ENCODE data around the gene PKNOX2. TPM values are rescaled to one million over a fixed set of nuclear protein-coding genes. Genes with fewer than 3 reads are reported as not detected.

The PKNOX2 gene
- total RNA-seq, 4 donors from 2014 or later, result 1.5 to 4.6 (median 2.8) TPM

GRCh38 chr11:125429174-125429707 lies 264.7 kb downstream of the PKNOX2 start:
- no peak overlapping the region for H3K4me3 ChIP-seq (ENCODE audit: low read depth, poor library complexity, severe bottlenecking)
- TF ChIP-seq CTCF (IDR thresholded peaks at IDR 0.05) (no peak), POLR2A (IDR thresholded peaks at IDR 0.05) (no peak)
- intact Hi-C loops (cut with DNase I; ENCODE audit: low total_unique reads), result loop anchor here (10.0 kb wide), 1 partner anchor 464 kb away; no protein-coding TSS in a partner anchor
- no peak for DNase-seq (ENCODE audit: low spot score in 2 of 2)
- WGBS, 2 donors, result 42 to 56% methylated on average over 3 to 6 of the region's 6 CpGs

- intact Hi-C loops (cut with DNase I; ENCODE audit: low total_unique reads), result loop anchor here (10.0 kb wide), 1 partner anchor 465 kb away; no protein-coding TSS in a partner anchor
- TF ChIP-seq CTCF (IDR thresholded peaks at IDR 0.05) (no peak), POLR2A (IDR thresholded peaks at IDR 0.05) (no peak)
- DNase-seq (ENCODE audit: low spot score in 2 of 2), result peak in 1 of 2 donors; percentile 76
- WGBS, 2 donors, result 84 to 88% methylated on average over 12 to 18 of the region's 18 CpGs
- no peak overlapping the region for H3K4me3 ChIP-seq (ENCODE audit: low read depth, poor library complexity, severe bottlenecking)
These were observed 265.5 kb downstream of the PKNOX2 start for GRCh38 chr11:125429807-125430678.

GRCh38 chr11:125431009-125431408 lies 266.5 kb downstream of the PKNOX2 start:
- DNase-seq (ENCODE audit: low spot score in 2 of 2), result peak in 1 of 2 donors; percentile 58
- intact Hi-C loops (cut with DNase I; ENCODE audit: low total_unique reads), result no loop called here
- no peak overlapping the region for H3K4me3 ChIP-seq (ENCODE audit: low read depth, poor library complexity, severe bottlenecking)
- WGBS, 2 donors, result 86 to 92% methylated on average over 8 of the region's 8 CpGs
- TF ChIP-seq POLR2A (IDR thresholded peaks at IDR 0.05) (no peak), CTCF (IDR thresholded peaks at IDR 0.05) (no peak)

GRCh38 chr11:125431481-125431880 lies 266.9 kb downstream of the PKNOX2 start:
- no peak overlapping the region for H3K4me3 ChIP-seq (ENCODE audit: low read depth, poor library complexity, severe bottlenecking)
- WGBS, 2 donors, result 82 to 88% methylated on average over 8 of the region's 8 CpGs
- TF ChIP-seq POLR2A (IDR thresholded peaks at IDR 0.05) (no peak), CTCF (IDR thresholded peaks at IDR 0.05) (no peak)
- intact Hi-C loops (cut with DNase I; ENCODE audit: low total_unique reads), result no loop called here
- DNase-seq (ENCODE audit: low spot score in 2 of 2), result peak in 1 of 2 donors; percentile 76

- intact Hi-C loops (cut with DNase I; ENCODE audit: low total_unique reads), result no loop called here
- TF ChIP-seq CTCF (IDR thresholded peaks at IDR 0.05), result no peak
- DNase-seq (ENCODE audit: low spot score in 2 of 2), result peak in 1 of 2 donors; percentile 75
- H3K4me3 ChIP-seq (ENCODE audit: low read depth, poor library complexity, severe bottlenecking), result no peak overlapping the region
- 23 to 28% methylated on average over 11 of the region's 11 CpGs for WGBS, 2 donors
These were observed 269.0 kb downstream of the PKNOX2 start for GRCh38 chr11:125433454-125434121.

Data from lower leg skin (tissue), 4 donors.